Suprapubic skin (tissue), 4 donors: ENCODE measurements around the gene OSBPL3.

Experiments
- CTCF ChIP-seq, 2 donors: fragments of 200-600 bp in 1 of 2; fragments of 450-650 bp in 1 of 2; sonication (generic) in 1 of 2; IDR thresholded peaks; one replicate each; pipeline ENCODE4 v1.5.1; 2016 to 2019; ENCODE audit warnings: antibody characterized with exemption in 2 of 2, mild to moderate bottlenecking in 1 of 2, moderate library complexity in 1 of 2
- EP300 ChIP-seq: sonication (generic); formaldehyde crosslinking; IDR thresholded peaks from one replicate; pipeline ENCODE4 v1.6.1; 2017; ENCODE audit warnings: antibody characterized with exemption
- POLR2A ChIP-seq, 2 donors: fragments of 450-650 bp; IDR thresholded peaks; one replicate each; pipeline ENCODE4 v1.6.1; 2017; ENCODE audit warnings: antibody characterized with exemption in 2 of 2, mild to moderate bottlenecking in 2 of 2, moderate library complexity in 2 of 2
- POLR2AphosphoS5 ChIP-seq, 3 donors: sonication (generic); formaldehyde crosslinking; IDR thresholded peaks; one replicate each; pipeline ENCODE4 v1.6.1; 2017; ENCODE audit warnings: antibody characterized with exemption in 3 of 3

- TF ChIP-seq CTCF (IDR thresholded peaks at IDR 0.05) (no peak), POLR2A (IDR thresholded peaks at IDR 0.05) (no peak), POLR2AphosphoS5 (IDR thresholded peaks at IDR 0.05) (no peak), EP300 (no peak)
These were observed 15.8 kb downstream of the OSBPL3 start for GRCh38 chr7:24964191-24964590.
